Suprapubic skin (tissue), 4 donors: ENCODE measurements around the gene RAB40A.

ENCODE experiments used
- EP300 ChIP-seq: sonication (generic); formaldehyde crosslinking; IDR thresholded peaks from one replicate; pipeline ENCODE4 v1.6.1; 2017; ENCODE audit warnings: antibody characterized with exemption
- POLR2A ChIP-seq, 2 donors: fragments of 450-650 bp; IDR thresholded peaks; one replicate each; pipeline ENCODE4 v1.6.1; 2017; ENCODE audit warnings: antibody characterized with exemption in 2 of 2, mild to moderate bottlenecking in 2 of 2, moderate library complexity in 2 of 2
- POLR2AphosphoS5 ChIP-seq, 3 donors: sonication (generic); formaldehyde crosslinking; IDR thresholded peaks; one replicate each; pipeline ENCODE4 v1.6.1; 2017; ENCODE audit warnings: antibody characterized with exemption in 3 of 3
- TF ChIP-seq, protein P1 (sequence below), 2 donors: fragments of 200-600 bp in 1 of 2; fragments of 450-650 bp in 1 of 2; sonication (generic) in 1 of 2; IDR thresholded peaks; one replicate each; pipeline ENCODE4 v1.5.1; 2016 to 2019; ENCODE audit warnings: antibody characterized with exemption in 2 of 2, mild to moderate bottlenecking in 1 of 2, moderate library complexity in 1 of 2

DNA sequence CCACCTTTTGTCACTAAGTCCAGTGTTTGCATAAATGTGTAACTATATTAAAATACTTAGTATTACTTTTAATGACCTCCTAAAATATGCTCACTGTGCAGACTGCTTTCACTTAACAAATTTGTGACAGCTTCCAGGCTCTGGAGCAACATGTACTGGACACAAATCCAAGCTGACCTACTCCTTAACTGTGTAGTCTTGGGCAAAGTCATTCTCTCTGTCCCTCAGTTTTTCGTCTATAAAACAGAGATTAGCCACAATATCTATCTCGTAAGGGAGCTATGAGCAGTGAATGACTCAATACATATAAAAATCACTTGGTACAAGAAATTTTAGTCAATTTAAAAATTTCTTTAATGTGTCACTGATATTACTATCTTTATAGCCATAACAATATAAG, 20.4 kb upstream of the RAB40A start:
- TF ChIP-seq, protein P1, sequence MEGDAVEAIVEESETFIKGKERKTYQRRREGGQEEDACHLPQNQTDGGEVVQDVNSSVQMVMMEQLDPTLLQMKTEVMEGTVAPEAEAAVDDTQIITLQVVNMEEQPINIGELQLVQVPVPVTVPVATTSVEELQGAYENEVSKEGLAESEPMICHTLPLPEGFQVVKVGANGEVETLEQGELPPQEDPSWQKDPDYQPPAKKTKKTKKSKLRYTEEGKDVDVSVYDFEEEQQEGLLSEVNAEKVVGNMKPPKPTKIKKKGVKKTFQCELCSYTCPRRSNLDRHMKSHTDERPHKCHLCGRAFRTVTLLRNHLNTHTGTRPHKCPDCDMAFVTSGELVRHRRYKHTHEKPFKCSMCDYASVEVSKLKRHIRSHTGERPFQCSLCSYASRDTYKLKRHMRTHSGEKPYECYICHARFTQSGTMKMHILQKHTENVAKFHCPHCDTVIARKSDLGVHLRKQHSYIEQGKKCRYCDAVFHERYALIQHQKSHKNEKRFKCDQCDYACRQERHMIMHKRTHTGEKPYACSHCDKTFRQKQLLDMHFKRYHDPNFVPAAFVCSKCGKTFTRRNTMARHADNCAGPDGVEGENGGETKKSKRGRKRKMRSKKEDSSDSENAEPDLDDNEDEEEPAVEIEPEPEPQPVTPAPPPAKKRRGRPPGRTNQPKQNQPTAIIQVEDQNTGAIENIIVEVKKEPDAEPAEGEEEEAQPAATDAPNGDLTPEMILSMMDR (IDR thresholded peaks at IDR 0.05), result no peak
- TF ChIP-seq POLR2A (IDR thresholded peaks at IDR 0.05) (no peak), POLR2AphosphoS5 (IDR thresholded peaks at IDR 0.05) (no peak), EP300 (no peak)
